ENCODE measurements around the gene LINGO1. TPM values are rescaled to one million over a fixed set of nuclear protein-coding genes. Genes with fewer than 3 reads are reported as not detected.

The LINGO1 gene
- total and polyA plus RNA-seq, 2 donors (not counting 3 experiments of a cell fraction or from before 2014, with no cell fraction given): 0.15 to 0.33 TPM

- FAIRE-seq (no peak), DNase-seq (ENCODE audit: low read depth, low spot score) (no peak)
- intact Hi-C loops (cut with micrococcal nuclease) (no loop called here), dilution Hi-C loops (cut with MboI; ENCODE audit: extremely low pct_ligation_motif_present, low sequenced_read_pairs) (no loop called here)
- H3K27me3 ChIP-seq (ENCODE audit: control insufficient read depth in 2 of 2, insufficient read depth in 2 of 2, low read length in 2 of 2): no peaks in the 10 kb centered on the region
- no peak overlapping the region for H2AFZ ChIP-seq (ENCODE audit: low read depth, low read length)
- no peaks in the 10 kb centered on the region for H3K79me2 ChIP-seq (ENCODE audit: control insufficient read depth, insufficient read depth, low read length)
- no TSS peak for BruUV-seq (replicated peaks)
- no peak overlapping the region for H3K27ac ChIP-seq (ENCODE audit: insufficient read depth, low read depth, low read length)
- no peaks in the 10 kb centered on the region for H3K9me3 ChIP-seq (replicated peaks; ENCODE audit: control insufficient read depth, insufficient read depth, low read length)
- no peak for TF ChIP-seq POLR2AphosphoS5 (IDR thresholded peaks at IDR 0.05; ENCODE audit: insufficient read depth, low read depth, low read length)
- TF ChIP-seq MAX (IDR thresholded peaks at IDR 0.05; ENCODE audit: insufficient read depth, insufficient read length): no peak
- TF ChIP-seq FOS (IDR thresholded peaks at IDR 0.05; ENCODE audit: borderline replicate concordance, insufficient read depth, low read length): no peak
- TF ChIP-seq GATA2 (IDR thresholded peaks at IDR 0.05; ENCODE audit: insufficient read depth, insufficient read length, low read depth, low read length): no peak
- no peak for TF ChIP-seq JUN (IDR thresholded peaks at IDR 0.05; ENCODE audit: borderline replicate concordance, insufficient read depth, insufficient read length, low read depth)
- TF ChIP-seq EZH2 (IDR thresholded peaks at IDR 0.05; ENCODE audit: borderline replicate concordance, low read depth, low read length, severe bottlenecking): no peak
- no peak for TF ChIP-seq CTCF (IDR thresholded peaks at IDR 0.05; ENCODE audit: extremely low read depth in 1 of 2, insufficient read depth in 1 of 2, low read depth in 1 of 2, low read length in 2 of 2)
- no peak for TF ChIP-seq MYC (IDR thresholded peaks at IDR 0.05; ENCODE audit: low read depth, low read length)
- no peak for TF ChIP-seq POLR2A (IDR thresholded peaks at IDR 0.05; ENCODE audit: low read depth, low read length)
- no peak overlapping the region for H3K4me3 ChIP-seq (replicated peaks in 1 of 3; ENCODE audit: insufficient read depth in 1 of 3, low read depth in 1 of 3, low read length in 3 of 3)
- no peaks in the 10 kb centered on the region for H4K20me1 ChIP-seq (replicated peaks; ENCODE audit: control insufficient read depth, extremely low read depth, insufficient read depth, low read length)
- no peak overlapping the region for H3K4me2 ChIP-seq (ENCODE audit: insufficient read depth, low read length)
- H3K9ac ChIP-seq (replicated peaks; ENCODE audit: extremely low read depth, insufficient read depth, low read length): no peak overlapping the region
- H3K4me1 ChIP-seq (ENCODE audit: control insufficient read depth, extremely low read depth, insufficient read depth, low read length): no peaks in the 10 kb centered on the region
- POLR2A ChIA-PET: no interaction called here
- no peaks in the 10 kb centered on the region for H3K36me3 ChIP-seq (ENCODE audit: control insufficient read depth in 2 of 2, extremely low read depth in 1 of 2, insufficient read depth in 2 of 2, low read length in 2 of 2)
- H3K9me1 ChIP-seq (replicated peaks; ENCODE audit: control insufficient read depth, extremely low read depth, insufficient read depth, low read length): no peaks in the 10 kb centered on the region
- CTCF ChIA-PET: interaction anchor here (3.0 kb wide), 1 partner anchor 22 kb away, joined by 16 read pairs; the partner anchor contains the start of gene LINGO1
These were observed 20.9 kb downstream of the LINGO1 start for GRCh38 chr15:77611767-77612166.

Data from endothelial cell of umbilical vein (primary cell).